Measurements from ENCODE around the gene EPHB1.

DNA sequence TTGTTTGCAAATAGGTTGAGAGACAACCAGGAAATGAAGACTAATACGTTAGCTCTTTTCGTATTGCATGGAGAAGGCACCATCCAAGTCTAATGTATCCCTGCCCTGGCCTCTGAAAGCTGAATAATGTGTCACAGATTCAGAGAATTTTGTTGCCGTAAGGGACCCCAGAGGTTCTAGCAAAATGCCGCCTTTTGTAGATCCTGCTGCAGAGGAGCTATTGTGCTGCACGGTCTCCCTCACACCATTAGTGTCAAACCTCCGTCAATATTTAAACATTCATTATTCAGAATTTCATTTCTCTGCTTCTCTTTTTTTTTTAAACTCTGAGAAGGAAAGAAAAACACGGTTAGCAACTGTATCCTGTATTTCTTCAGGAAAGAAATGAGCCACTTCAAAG, 238.7 kb downstream of the EPHB1 start:
- TF ChIP-seq, protein P1, sequence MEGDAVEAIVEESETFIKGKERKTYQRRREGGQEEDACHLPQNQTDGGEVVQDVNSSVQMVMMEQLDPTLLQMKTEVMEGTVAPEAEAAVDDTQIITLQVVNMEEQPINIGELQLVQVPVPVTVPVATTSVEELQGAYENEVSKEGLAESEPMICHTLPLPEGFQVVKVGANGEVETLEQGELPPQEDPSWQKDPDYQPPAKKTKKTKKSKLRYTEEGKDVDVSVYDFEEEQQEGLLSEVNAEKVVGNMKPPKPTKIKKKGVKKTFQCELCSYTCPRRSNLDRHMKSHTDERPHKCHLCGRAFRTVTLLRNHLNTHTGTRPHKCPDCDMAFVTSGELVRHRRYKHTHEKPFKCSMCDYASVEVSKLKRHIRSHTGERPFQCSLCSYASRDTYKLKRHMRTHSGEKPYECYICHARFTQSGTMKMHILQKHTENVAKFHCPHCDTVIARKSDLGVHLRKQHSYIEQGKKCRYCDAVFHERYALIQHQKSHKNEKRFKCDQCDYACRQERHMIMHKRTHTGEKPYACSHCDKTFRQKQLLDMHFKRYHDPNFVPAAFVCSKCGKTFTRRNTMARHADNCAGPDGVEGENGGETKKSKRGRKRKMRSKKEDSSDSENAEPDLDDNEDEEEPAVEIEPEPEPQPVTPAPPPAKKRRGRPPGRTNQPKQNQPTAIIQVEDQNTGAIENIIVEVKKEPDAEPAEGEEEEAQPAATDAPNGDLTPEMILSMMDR (CRISPR knock-in tag; IDR thresholded peaks at IDR 0.05) = no peak
- no peak for TF ChIP-seq FOXM1 (CRISPR knock-in tag; IDR thresholded peaks at IDR 0.05)
- no peak for TF ChIP-seq HDAC1 (CRISPR knock-in tag; IDR thresholded peaks at IDR 0.05)
- TF ChIP-seq, protein P2, sequence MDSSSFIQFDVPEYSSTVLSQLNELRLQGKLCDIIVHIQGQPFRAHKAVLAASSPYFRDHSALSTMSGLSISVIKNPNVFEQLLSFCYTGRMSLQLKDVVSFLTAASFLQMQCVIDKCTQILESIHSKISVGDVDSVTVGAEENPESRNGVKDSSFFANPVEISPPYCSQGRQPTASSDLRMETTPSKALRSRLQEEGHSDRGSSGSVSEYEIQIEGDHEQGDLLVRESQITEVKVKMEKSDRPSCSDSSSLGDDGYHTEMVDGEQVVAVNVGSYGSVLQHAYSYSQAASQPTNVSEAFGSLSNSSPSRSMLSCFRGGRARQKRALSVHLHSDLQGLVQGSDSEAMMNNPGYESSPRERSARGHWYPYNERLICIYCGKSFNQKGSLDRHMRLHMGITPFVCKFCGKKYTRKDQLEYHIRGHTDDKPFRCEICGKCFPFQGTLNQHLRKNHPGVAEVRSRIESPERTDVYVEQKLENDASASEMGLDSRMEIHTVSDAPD (CRISPR knock-in tag; IDR thresholded peaks at IDR 0.05) = no peak
- no peak for TF ChIP-seq POLR2A (IDR thresholded peaks at IDR 0.05; ENCODE audit: insufficient read depth in 1 of 2, low read depth in 2 of 2, low read length in 2 of 2)
